ENCODE measurements around the gene POTEM. TPM values are rescaled to one million over a fixed set of nuclear protein-coding genes. Genes with fewer than 3 reads are reported as not detected.
"Not testable (repeated sequence)": the region's sequence is repeated elsewhere in the genome, so short reads cannot be mapped to it uniquely, and the experiment has no call there.

Gene POTEM
- total and polyA plus RNA-seq, 7 donors = not detected

DNA sequence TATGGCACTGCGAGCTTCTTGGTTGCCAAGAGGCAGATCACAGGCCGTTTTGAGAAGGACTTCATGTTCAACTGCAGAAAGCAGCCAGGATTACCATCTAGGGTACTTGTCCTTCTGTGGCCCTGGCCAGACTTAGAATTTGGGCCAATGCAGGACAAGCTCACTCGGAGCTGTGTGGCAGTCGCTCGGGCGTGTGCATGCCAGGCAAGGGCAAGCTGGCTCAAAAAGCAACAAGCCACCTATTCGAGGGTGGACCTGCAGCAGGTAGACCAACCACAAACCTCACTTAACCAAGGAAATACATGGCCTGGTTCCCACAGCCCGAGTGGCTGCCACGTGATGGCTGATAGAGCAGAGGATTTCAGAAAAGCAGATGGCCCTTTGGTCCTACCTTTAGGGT, 39.3 kb downstream of the POTEM start:
- H3K4me3 ChIP-seq; intact Hi-C loops (cut with DNase I); DNase-seq; H3K27me3 ChIP-seq; H3K4me1 ChIP-seq; H3K36me3 ChIP-seq; H3K9me3 ChIP-seq; H3K27ac ChIP-seq: not testable (repeated sequence)
- WGBS, 2 donors = 81 to 83% methylated on average over 2 of the region's 9 CpGs

DNA sequence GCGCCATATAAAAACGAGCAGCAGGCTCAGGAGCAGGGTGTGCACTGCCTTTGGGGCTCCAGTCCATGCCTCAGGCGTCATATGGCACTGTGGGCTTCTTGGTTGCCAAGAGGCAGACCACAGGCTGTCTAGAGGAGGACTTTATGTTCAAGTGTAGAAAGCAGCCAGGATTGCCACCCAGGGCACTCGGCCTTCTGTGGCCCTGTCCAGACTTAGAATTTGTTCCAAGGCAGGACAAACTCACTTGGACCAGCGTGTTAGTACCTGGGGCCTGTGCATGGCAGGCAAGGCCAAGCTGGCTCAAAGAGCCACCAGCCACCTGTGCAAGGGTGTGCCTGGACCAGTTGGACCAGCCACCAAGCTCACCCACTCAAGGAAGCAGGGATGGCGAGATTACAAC, 40.4 kb downstream of the POTEM start:
- intact Hi-C loops (cut with DNase I); H3K27ac ChIP-seq; H3K4me1 ChIP-seq; H3K9me3 ChIP-seq; H3K27me3 ChIP-seq; H3K36me3 ChIP-seq; H3K4me3 ChIP-seq: not testable (repeated sequence)
- 69 to 72% methylated on average over 2 of the region's 6 CpGs for WGBS, 2 donors
- DNase-seq = peak; percentile 28

DNA sequence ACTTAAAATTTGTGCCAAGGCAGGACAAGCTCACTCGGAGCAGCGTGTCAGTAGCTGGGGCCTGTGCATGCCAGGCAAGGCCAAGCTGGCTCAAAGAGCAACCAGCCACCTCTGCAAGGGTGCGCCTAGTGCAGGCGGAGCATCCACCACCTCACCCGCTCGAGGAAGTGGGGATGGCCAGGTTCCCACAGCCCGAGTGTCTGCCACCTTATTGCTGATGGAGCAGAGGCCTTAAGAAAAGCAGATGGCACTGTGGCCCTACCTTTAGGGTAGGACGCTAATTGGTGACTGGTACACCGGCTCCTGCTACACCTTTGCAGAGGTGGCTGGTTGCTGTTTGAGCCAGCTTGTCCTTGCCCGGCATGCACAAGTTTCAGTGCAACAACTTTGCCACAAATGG, 43.8 kb downstream of the POTEM start:
- intact Hi-C loops (cut with DNase I); H3K9me3 ChIP-seq; H3K4me1 ChIP-seq; H3K27me3 ChIP-seq; DNase-seq; H3K4me3 ChIP-seq; H3K36me3 ChIP-seq; H3K27ac ChIP-seq: not testable (repeated sequence)
- 86 to 89% methylated on average over 8 of the region's 10 CpGs for WGBS, 2 donors

DNA sequence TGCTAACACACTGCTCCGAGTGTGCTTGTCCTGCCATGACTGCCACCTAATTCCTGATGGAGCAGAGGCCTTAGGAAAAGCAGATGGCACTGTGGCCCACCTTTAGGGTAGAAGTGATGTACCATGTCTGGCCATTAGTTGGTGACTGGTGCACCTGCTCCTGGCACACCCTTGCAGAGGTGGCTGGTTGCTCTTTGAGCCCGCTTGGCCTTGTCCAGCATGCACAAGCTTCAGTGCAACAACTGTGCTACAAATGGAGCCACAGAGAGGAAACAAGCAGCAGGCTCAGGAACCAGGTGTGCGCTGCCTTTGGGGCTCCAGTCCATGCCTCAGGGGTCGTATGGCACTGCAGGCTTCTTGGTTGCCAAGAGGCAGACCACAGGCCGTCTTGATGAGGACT, 44.5 kb downstream of the POTEM start:
- H3K27ac ChIP-seq; H3K4me1 ChIP-seq; H3K9me3 ChIP-seq; H3K27me3 ChIP-seq; intact Hi-C loops (cut with DNase I); H3K36me3 ChIP-seq; H3K4me3 ChIP-seq: not testable (repeated sequence)
- peak; percentile 46 for DNase-seq
- WGBS, 2 donors = 72 to 82% methylated on average over 2 to 3 of the region's 5 CpGs

DNA sequence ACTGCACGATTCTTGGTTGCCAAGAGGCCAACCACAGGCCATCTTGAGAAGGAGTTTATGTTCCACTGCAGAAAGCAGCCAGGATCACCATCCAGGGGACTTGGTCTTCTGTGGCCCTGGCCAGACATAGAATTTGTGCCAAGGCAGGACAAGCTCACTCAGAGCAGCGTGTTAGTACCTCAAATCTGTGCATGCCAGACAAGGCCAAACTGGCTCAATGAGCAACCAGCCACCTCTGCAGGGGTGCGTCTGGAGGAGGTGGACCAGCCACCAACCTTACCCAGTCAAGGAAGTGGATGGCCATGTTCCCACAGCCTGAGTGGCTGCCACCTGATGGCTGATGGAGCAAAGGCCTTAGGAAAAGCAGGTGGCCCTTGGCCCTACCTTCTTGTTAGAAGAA, 48.0 kb downstream of the POTEM start:
- no CpG with 5 or more reads among the region's 3 CpGs for WGBS, 2 donors
- intact Hi-C loops (cut with DNase I); H3K27me3 ChIP-seq; H3K36me3 ChIP-seq; H3K4me1 ChIP-seq; DNase-seq; H3K9me3 ChIP-seq; H3K4me3 ChIP-seq; H3K27ac ChIP-seq: not testable (repeated sequence)

DNA sequence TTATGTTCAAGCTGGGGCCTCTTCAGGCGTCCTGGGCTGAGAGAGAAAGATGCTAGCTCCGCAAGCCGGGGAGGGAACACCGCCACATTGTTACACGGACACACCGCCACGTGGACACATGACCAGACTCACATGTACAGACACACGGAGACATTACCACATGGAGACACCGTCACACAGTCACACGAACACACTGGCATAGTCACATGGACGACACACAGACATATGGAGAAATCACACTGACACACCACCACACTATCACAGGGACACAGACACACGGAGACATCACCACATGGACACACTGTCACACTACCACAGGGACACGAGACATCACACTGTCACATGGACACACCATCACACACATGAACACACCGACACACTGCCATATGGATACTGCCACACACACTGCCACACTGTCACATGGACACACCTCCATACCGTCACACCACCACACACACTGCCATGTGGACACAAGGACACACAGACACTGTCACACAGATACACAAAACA, 57.9 kb downstream of the POTEM start:
- 80 to 84% methylated on average over 8 of the region's 15 CpGs for WGBS, 2 donors
- H3K9me3 ChIP-seq; intact Hi-C loops (cut with DNase I); H3K36me3 ChIP-seq; H3K4me1 ChIP-seq; H3K4me3 ChIP-seq; DNase-seq; H3K27me3 ChIP-seq; H3K27ac ChIP-seq: not testable (repeated sequence)

DNA sequence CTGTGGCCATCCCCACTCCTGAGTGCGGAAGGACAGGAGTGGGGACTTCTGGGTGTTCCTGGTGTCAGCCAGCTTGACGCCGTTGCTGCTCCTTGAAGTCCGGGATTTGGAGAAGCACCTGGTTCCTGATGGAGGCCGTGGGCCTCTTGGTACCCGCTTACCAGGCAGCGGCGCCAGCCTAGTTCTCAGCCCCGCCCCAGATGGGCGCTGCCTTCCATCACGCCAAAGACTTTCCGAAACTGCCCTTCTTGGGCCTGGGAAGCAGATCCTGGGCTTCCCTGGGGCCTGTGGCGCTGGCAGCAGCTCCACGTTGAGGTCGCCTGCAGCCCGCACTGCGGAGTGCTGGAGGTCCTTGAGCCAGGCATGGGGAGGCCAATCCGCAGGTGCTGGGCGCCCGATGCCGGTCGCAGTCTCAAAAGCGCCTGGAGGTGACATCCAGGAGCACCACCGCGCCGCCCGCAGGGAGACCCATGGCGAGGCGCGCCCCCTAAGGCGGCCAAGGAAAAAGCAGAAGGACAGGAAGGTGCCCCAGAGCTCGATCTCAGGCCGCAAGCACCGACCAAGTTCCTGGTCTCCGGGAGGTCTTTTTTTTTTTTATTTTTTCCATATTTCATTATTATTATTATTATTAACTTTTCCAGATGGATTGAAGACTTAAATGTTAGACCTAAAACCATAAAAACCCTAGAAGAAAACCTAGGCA, 59.6 kb downstream of the POTEM start:
- 76 to 89% methylated on average over 13 to 29 of the region's 35 CpGs for WGBS, 2 donors
- intact Hi-C loops (cut with DNase I); H3K4me1 ChIP-seq; H3K9me3 ChIP-seq; DNase-seq; H3K4me3 ChIP-seq; H3K27me3 ChIP-seq; H3K27ac ChIP-seq; H3K36me3 ChIP-seq: not testable (repeated sequence)

DNA sequence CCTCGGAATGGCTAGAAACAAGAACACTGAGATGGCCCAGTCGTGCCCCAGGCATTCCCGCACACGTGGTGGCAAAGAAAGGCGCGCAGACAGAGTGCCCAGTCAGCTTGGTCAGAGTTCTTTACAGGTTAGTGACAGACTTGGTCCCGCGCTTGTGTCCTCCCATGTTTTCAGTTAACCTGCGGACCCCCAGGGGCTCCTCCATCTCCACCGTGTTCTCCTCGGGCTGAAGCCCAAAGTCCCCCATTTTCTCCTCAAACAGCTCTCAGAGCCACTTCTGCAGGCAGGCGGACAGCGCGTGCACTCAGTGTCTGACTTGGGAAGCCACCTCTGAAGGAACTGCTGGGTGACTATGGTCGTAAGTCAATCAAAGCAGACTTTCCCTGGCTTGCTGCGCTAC, 60.7 kb downstream of the POTEM start:
- intact Hi-C loops (cut with DNase I); H3K27ac ChIP-seq; H3K27me3 ChIP-seq; H3K4me3 ChIP-seq; H3K9me3 ChIP-seq; H3K36me3 ChIP-seq; H3K4me1 ChIP-seq; DNase-seq: not testable (repeated sequence)
- WGBS, 2 donors = 89 to 90% methylated on average over 6 of the region's 16 CpGs

DNA sequence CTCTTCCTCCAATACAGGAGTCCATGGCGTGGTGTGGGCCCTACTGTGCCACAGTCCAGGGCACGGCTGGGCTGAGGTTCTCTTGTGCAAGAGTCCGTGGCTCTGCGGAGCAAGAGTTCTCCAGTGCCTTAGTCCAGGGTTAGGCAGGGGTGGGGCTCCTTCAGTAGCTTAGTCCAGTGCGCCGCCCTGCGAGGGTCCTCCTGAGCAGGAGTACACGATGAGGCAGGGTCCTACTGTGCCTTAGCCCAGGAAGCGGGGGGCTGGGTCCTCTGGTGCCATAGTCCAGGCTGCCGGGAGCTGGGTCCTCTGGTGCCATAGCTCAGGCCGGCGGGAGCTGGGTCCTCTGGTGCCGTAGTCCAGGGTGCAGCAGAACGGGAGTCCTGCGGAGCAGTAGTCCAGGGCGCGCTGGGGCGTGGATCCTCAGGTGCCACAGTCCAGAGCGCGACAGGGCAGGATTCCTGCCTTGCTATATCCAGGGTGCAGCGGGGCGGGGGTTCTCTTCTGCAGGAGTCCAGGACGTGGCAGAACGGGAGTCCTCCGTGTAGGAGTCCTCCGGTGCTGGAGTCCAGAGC, 69.7 kb downstream of the POTEM start:
- 93 to 97% methylated on average over 10 to 11 of the region's 26 CpGs for WGBS, 2 donors
- H3K9me3 ChIP-seq; H3K4me3 ChIP-seq; intact Hi-C loops (cut with DNase I); H3K4me1 ChIP-seq; H3K27ac ChIP-seq; H3K36me3 ChIP-seq; DNase-seq; H3K27me3 ChIP-seq: not testable (repeated sequence)

DNA sequence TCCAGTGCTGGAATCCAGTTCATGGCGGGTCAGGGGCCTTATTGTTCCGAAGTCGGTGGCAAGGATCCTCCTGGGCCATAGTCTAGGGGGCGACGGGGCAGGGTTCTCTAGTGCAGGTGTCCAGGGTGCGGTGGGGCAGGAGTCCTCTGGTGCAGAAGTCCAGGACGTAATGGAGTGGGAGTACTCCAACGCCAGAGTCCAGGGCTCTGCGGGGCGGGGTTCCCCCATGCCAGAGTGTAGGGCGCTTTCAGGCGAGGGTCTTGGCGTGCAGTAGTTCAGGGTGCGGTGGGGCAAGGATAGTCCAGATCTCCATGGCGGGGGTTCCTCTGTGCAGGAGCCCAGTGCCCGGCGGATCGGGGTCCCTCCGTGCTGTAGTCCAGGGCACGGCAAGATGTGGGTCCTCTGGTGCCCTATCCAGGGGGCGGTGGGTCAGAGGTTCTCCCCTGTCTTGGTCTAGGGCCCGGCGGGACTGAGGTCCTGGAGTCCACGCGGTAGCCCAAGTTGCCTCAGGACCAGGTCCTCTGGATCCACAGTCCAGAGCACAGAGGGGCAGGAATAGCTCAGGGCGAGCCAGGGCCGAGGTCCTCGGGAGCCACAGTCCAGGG, 70.9 kb downstream of the POTEM start:
- DNase-seq; H3K4me3 ChIP-seq; H3K27me3 ChIP-seq; H3K27ac ChIP-seq; H3K4me1 ChIP-seq; H3K36me3 ChIP-seq; H3K9me3 ChIP-seq; intact Hi-C loops (cut with DNase I): not testable (repeated sequence)
- WGBS, 2 donors = 93% methylated on average over 14 of the region's 28 CpGs

DNA sequence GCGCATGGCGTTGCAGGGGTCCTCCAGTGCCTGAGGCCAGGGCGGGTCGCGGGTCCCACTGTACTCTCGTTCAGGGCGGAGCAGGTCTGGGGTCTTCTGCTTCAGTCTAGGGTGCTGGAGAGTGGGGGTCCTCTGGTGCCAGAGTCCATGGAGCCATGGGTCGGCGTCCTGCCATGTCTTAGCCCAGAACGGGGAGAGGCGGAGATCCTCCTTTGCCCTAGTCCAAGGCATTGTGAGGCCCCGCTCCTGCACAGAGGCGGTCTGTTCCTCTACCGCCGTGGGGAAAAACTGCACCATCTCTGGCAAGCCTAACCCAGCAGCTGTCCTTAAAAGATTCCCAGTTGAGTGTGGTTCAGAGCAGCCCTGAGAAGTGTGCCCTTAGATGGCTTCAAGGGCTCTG, 71.6 kb downstream of the POTEM start:
- H3K9me3 ChIP-seq; H3K27ac ChIP-seq; H3K36me3 ChIP-seq; H3K27me3 ChIP-seq; DNase-seq; H3K4me1 ChIP-seq; intact Hi-C loops (cut with DNase I); H3K4me3 ChIP-seq: not testable (repeated sequence)
- WGBS, 2 donors = 80% methylated on average over 1 of the region's 15 CpGs; no CpG with 5 or more reads in 1 of the 2 donors

DNA sequence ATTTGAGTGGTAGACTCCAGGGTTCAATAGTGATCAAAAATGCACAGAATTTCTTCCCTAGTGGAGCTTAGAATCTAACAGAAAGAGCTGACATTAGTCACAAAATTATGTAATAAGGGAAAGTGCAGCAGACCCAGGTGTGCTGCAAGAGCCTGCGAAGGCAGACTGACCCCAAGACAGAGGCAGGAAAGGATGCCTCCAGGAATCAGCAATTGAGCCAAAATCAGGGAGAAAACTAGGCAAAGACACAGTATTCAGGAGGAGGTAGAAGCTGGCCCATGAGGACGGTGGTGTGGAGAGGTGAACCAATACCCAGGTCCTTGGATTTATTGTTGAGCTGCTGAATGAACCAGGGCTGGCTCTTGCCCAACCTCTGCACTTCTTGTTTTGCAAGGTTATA, 76.2 kb downstream of the POTEM start:
- H3K36me3 ChIP-seq; H3K4me3 ChIP-seq; DNase-seq; intact Hi-C loops (cut with DNase I); H3K27ac ChIP-seq; H3K9me3 ChIP-seq; H3K27me3 ChIP-seq; H3K4me1 ChIP-seq: not testable (repeated sequence)
- WGBS, 2 donors = 51 to 70% methylated on average over 2 of the region's 2 CpGs

Data from sigmoid colon (tissue), 7 donors.